ENCODE results near the gene MYBL2.

MYBL2 gene

GRCh38 chr20:43689165-43689564 is 22.3 kb downstream of the MYBL2 start:
- no peak for TF ChIP-seq TAF1 (IDR thresholded peaks at IDR 0.05; ENCODE audit: borderline replicate concordance, low read depth, low read length)
- TF ChIP-seq POLR2AphosphoS5 (IDR thresholded peaks at IDR 0.05; ENCODE audit: low read depth, low read length): no peak
- no peak for TF ChIP-seq POLR2A (IDR thresholded peaks at IDR 0.05; ENCODE audit: low read depth, low read length)
- DNase-seq (ENCODE audit: insufficient read length) (no peak), FAIRE-seq (no peak)

- FAIRE-seq: no peak
- TF ChIP-seq POLR2A (IDR thresholded peaks at IDR 0.05; ENCODE audit: low read depth, low read length) (no peak), TAF1 (IDR thresholded peaks at IDR 0.05; ENCODE audit: borderline replicate concordance, low read depth, low read length) (no peak), POLR2AphosphoS5 (IDR thresholded peaks at IDR 0.05; ENCODE audit: low read depth, low read length) (no peak)
- no peak for DNase-seq (ENCODE audit: insufficient read length)
Measured at GRCh38 chr20:43690943-43691598, 24.2 kb downstream of the MYBL2 start.

GRCh38 chr20:43691928-43692524 is 25.1 kb downstream of the MYBL2 start:
- no peak for TF ChIP-seq TAF1 (IDR thresholded peaks at IDR 0.05; ENCODE audit: borderline replicate concordance, low read depth, low read length)
- TF ChIP-seq POLR2A (IDR thresholded peaks at IDR 0.05; ENCODE audit: low read depth, low read length): no peak
- TF ChIP-seq POLR2AphosphoS5 (IDR thresholded peaks at IDR 0.05; ENCODE audit: low read depth, low read length): no peak

GRCh38 chr20:43694763-43695162 is 27.8 kb downstream of the MYBL2 start:
- FAIRE-seq (no peak), DNase-seq (ENCODE audit: insufficient read length) (no peak)
- TF ChIP-seq POLR2A (IDR thresholded peaks at IDR 0.05; ENCODE audit: low read depth, low read length): no peak
- no peak for TF ChIP-seq TAF1 (IDR thresholded peaks at IDR 0.05; ENCODE audit: borderline replicate concordance, low read depth, low read length)
- TF ChIP-seq POLR2AphosphoS5 (IDR thresholded peaks at IDR 0.05; ENCODE audit: low read depth, low read length): no peak

More at GRCh38 chr20:43691928-43692524, 25.1 kb downstream of the MYBL2 start:
- DNase-seq (ENCODE audit: insufficient read length) (peak; percentile 59), FAIRE-seq (peak; percentile 75)

GRCh38 chr20:43695571-43695970 is 28.7 kb downstream of the MYBL2 start:
- TF ChIP-seq TAF1 (IDR thresholded peaks at IDR 0.05; ENCODE audit: borderline replicate concordance, low read depth, low read length): no peak
- no peak for TF ChIP-seq POLR2AphosphoS5 (IDR thresholded peaks at IDR 0.05; ENCODE audit: low read depth, low read length)
- no peak for TF ChIP-seq POLR2A (IDR thresholded peaks at IDR 0.05; ENCODE audit: low read depth, low read length)
- FAIRE-seq (no peak), DNase-seq (ENCODE audit: insufficient read length) (no peak)

- no peak for FAIRE-seq
- no peak for TF ChIP-seq POLR2A (IDR thresholded peaks at IDR 0.05; ENCODE audit: low read depth, low read length)
- no peak for TF ChIP-seq TAF1 (IDR thresholded peaks at IDR 0.05; ENCODE audit: borderline replicate concordance, low read depth, low read length)
- no peak for TF ChIP-seq POLR2AphosphoS5 (IDR thresholded peaks at IDR 0.05; ENCODE audit: low read depth, low read length)
- no peak for DNase-seq (ENCODE audit: insufficient read length)
Measured at GRCh38 chr20:43699941-43700565, 33.1 kb downstream of the MYBL2 start.

- FAIRE-seq (no peak), DNase-seq (ENCODE audit: insufficient read length) (no peak)
- TF ChIP-seq POLR2A (IDR thresholded peaks at IDR 0.05; ENCODE audit: low read depth, low read length): no peak
- no peak for TF ChIP-seq TAF1 (IDR thresholded peaks at IDR 0.05; ENCODE audit: borderline replicate concordance, low read depth, low read length)
- no peak for TF ChIP-seq POLR2AphosphoS5 (IDR thresholded peaks at IDR 0.05; ENCODE audit: low read depth, low read length)
Measured at GRCh38 chr20:43700627-43701026, 33.7 kb downstream of the MYBL2 start.

GRCh38 chr20:43702502-43702901 is 35.6 kb downstream of the MYBL2 start:
- TF ChIP-seq POLR2A (IDR thresholded peaks at IDR 0.05; ENCODE audit: low read depth, low read length) (no peak), TAF1 (IDR thresholded peaks at IDR 0.05; ENCODE audit: borderline replicate concordance, low read depth, low read length) (no peak), POLR2AphosphoS5 (IDR thresholded peaks at IDR 0.05; ENCODE audit: low read depth, low read length) (no peak)
- DNase-seq (ENCODE audit: insufficient read length) (no peak), FAIRE-seq (no peak)

- FAIRE-seq (peak; percentile 85), DNase-seq (ENCODE audit: insufficient read length) (peak; percentile 50)
- TF ChIP-seq TAF1 (IDR thresholded peaks at IDR 0.05; ENCODE audit: borderline replicate concordance, low read depth, low read length) (no peak), POLR2A (IDR thresholded peaks at IDR 0.05; ENCODE audit: low read depth, low read length) (no peak), POLR2AphosphoS5 (IDR thresholded peaks at IDR 0.05; ENCODE audit: low read depth, low read length) (no peak)
Measured at GRCh38 chr20:43710370-43711044, 43.6 kb downstream of the MYBL2 start.

GRCh38 chr20:43711098-43711654 is 44.3 kb downstream of the MYBL2 start:
- DNase-seq (ENCODE audit: insufficient read length) (no peak), FAIRE-seq (no peak)
- TF ChIP-seq TAF1 (IDR thresholded peaks at IDR 0.05; ENCODE audit: borderline replicate concordance, low read depth, low read length): no peak
- no peak for TF ChIP-seq POLR2AphosphoS5 (IDR thresholded peaks at IDR 0.05; ENCODE audit: low read depth, low read length)
- TF ChIP-seq POLR2A (IDR thresholded peaks at IDR 0.05; ENCODE audit: low read depth, low read length): no peak

- FAIRE-seq (no peak), DNase-seq (ENCODE audit: insufficient read length) (no peak)
- no peak for TF ChIP-seq TAF1 (IDR thresholded peaks at IDR 0.05; ENCODE audit: borderline replicate concordance, low read depth, low read length)
- no peak for TF ChIP-seq POLR2AphosphoS5 (IDR thresholded peaks at IDR 0.05; ENCODE audit: low read depth, low read length)
- TF ChIP-seq POLR2A (IDR thresholded peaks at IDR 0.05; ENCODE audit: low read depth, low read length): no peak
Measured at GRCh38 chr20:43715044-43715443, 48.1 kb downstream of the MYBL2 start.

Data from GM12892 (cell line).